H1 (cell line): ENCODE data around the gene TMEM72. TPM values are rescaled to one million over a fixed set of nuclear protein-coding genes. Genes with fewer than 3 reads are reported as not detected.

ENCODE experiments used
- CBX5 ChIP-seq: fragments of 300-800, 300-1000 bp; sonication (generic); IDR thresholded peaks from 2 replicates; pipeline ENCODE4 v1.7.1; 2016; ENCODE audit warnings: antibody characterized with exemption, low read length, low read depth
- CHD1 ChIP-seq: IDR thresholded peaks from 2 replicates; pipeline ENCODE4 v1.6.1; 2012; ENCODE audit warnings: low read depth, low read length, improper control_type of control experiment
- CHD2 ChIP-seq: IDR thresholded peaks from 2 replicates; pipeline ENCODE4 v1.6.1; 2012; ENCODE audit warnings: low read length, improper control_type of control experiment
- CREB1 ChIP-seq: IDR thresholded peaks from 2 replicates; pipeline ENCODE4 v1.6.1; 2012; ENCODE audit warnings: inconsistent platforms
- E2F6 ChIP-seq: IDR thresholded peaks from 2 replicates; pipeline ENCODE4 v1.6.1; 2012; ENCODE audit warnings: inconsistent platforms
- EZH2 ChIP-seq: fragments of 200-600 bp; sonication (generic); IDR thresholded peaks from 2 replicates; pipeline ENCODE4 v1.7.1; 2012; ENCODE audit warnings: low read depth, mild to moderate bottlenecking, moderate library complexity, low read length, inconsistent platforms; ENCODE audit not compliant: severe bottlenecking
- HDAC6 ChIP-seq: IDR thresholded peaks from one replicate; pipeline ENCODE4 v1.7.1; 2012; ENCODE audit warnings: low read depth, mild to moderate bottlenecking, inconsistent platforms, low read length, moderate library complexity
- polyA plus RNA-seq, 7 experiments: library from polyadenylated mRNA; depleted of rRNA in 3 of 7; stranded (reverse) in 5 of 7; unstranded in 2 of 7; fragments of >200 nt in 5 of 7; fragments of 200-250 nt in 2 of 7; gene quantifications; 1 replicate in 5 of 7; 2 replicates in 1 of 7; 4 replicates in 1 of 7; pipeline versions ENCODE4 v1.2.1 to v1.2.3, GENCODE V29; 2011 to 2013; ENCODE audit warnings: missing spikeins in 2 of 7, mixed read lengths in 2 of 7
- total RNA-seq: library from RNA; stranded (reverse); fragmentation: NEBNext Ultra II Directional; extraction: Animal tissue kit (Norgen Biotek cat#: 25700); gene quantifications from 2 replicates; pipeline ENCODE4 v1.2.1, GENCODE V29; 2021

TMEM72 gene
- total and polyA plus RNA-seq, 2 of the 8 experiments (the other 6 are each of a cell fraction or from before 2014, with no cell fraction given): not detected

GRCh38 chr10:44864051-44864450 lies 47.1 kb upstream of the TMEM72 start (continued):
- TF ChIP-seq CHD1 (no peak), CHD2 (no peak), E2F6 (peak; percentile 82), HDAC6 (no peak), CBX5 (no peak), EZH2 (no peak), CREB1 (peak; percentile 22; the same call in 1 of the 2 replicates)
